ENCODE results near the gene SLC8A1. TPM values are rescaled to one million over a fixed set of nuclear protein-coding genes. Genes with fewer than 3 reads are reported as not detected.

SLC8A1 gene
- total and polyA plus RNA-seq, 10 of the 15 experiments (the other 5 are each of a cell fraction or from before 2014, with no cell fraction given) = under 0.01 to 1.2 (median 0.01) TPM; not detected in 3

DNA sequence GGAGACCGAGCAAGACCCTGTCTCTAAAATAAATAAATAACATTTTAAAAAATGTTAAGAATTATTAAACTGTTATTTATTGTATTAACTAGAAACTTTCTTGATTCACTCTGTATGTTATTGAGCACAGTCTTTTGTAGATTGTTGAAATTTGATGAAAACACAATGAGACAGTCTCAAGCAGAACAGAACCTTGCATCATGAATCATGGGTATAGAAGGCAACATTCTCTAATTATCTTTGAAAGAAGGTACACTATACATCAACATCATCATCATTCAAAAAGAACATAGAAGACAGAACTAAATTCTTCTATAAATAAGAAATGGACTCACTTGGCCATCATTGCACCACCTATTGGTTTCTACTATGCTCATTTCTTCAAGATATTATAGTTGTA is 67.7 kb downstream of the SLC8A1 start:
- Histone ChIP-seq H3K4me1 (ENCODE audit: control insufficient read depth, insufficient read depth, low read length) (no peaks in the 10 kb centered on the region), H2AFZ (ENCODE audit: control insufficient read depth, low read depth, low read length) (no peak overlapping the region), H3K36me3 (ENCODE audit: control insufficient read depth in 2 of 2, insufficient read depth in 2 of 2, low read length in 1 of 2) (no peaks in the 10 kb centered on the region), H3K4me2 (ENCODE audit: control insufficient read depth, insufficient read depth) (no peak overlapping the region), H3K27me3 (replicated peaks in 1 of 2; ENCODE audit: control insufficient read depth in 2 of 2, insufficient read depth in 2 of 2, low read length in 1 of 2) (no peaks in the 10 kb centered on the region), H3K9me3 (replicated peaks; ENCODE audit: control insufficient read depth, insufficient read depth, low read length) (peaks cover 2% of the 10 kb centered on the region; the same call in 2 of the 3 replicates), H3K27ac (ENCODE audit: control insufficient read depth, insufficient read depth) (no peak overlapping the region), H4K20me1 (ENCODE audit: control insufficient read depth, insufficient read depth) (no peaks in the 10 kb centered on the region), H3K9ac (ENCODE audit: control insufficient read depth, insufficient read depth, low read length) (no peak overlapping the region), H3K79me2 (ENCODE audit: control insufficient read depth, insufficient read depth, low read length) (no peaks in the 10 kb centered on the region), H3K4me3 (no peak overlapping the region)
- SMC1A ChIA-PET (ENCODE audit: uncharacterized antibody, unreplicated experiment) = interaction anchor here (0.7 kb wide), 1 partner anchor 1258 kb away, joined by 4 read pairs; no protein-coding TSS in a partner anchor
- FAIRE-seq = no peak
- no peak for ATAC-seq
- in situ Hi-C loops (cut with MboI) = no loop called here
- POLR2A ChIA-PET = no interaction called here
- CTCF ChIA-PET = no interaction called here
- intact Hi-C loops (cut with micrococcal nuclease; ENCODE audit: unreplicated experiment) = no loop called here
- BruUV-seq (replicated peaks) = no TSS peak
- 7% methylated on average over 1 of the region's 1 CpG for WGBS (ENCODE audit: insufficient coverage, insufficient replicate concordance, low lambda C conversion rate, missing lambda C conversion rate)
- DNase-seq (ENCODE audit: low read depth, low spot score) = no peak
- TF ChIP-seq, protein P1, sequence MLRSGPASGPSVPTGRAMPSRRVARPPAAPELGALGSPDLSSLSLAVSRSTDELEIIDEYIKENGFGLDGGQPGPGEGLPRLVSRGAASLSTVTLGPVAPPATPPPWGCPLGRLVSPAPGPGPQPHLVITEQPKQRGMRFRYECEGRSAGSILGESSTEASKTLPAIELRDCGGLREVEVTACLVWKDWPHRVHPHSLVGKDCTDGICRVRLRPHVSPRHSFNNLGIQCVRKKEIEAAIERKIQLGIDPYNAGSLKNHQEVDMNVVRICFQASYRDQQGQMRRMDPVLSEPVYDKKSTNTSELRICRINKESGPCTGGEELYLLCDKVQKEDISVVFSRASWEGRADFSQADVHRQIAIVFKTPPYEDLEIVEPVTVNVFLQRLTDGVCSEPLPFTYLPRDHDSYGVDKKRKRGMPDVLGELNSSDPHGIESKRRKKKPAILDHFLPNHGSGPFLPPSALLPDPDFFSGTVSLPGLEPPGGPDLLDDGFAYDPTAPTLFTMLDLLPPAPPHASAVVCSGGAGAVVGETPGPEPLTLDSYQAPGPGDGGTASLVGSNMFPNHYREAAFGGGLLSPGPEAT (IDR thresholded peaks at IDR 0.05; ENCODE audit: low read depth) = no peak
- TF ChIP-seq CHD4 (IDR thresholded peaks at IDR 0.05) = no peak
- RAD21 ChIA-PET (ENCODE audit: unreplicated experiment) = no interaction called here

DNA sequence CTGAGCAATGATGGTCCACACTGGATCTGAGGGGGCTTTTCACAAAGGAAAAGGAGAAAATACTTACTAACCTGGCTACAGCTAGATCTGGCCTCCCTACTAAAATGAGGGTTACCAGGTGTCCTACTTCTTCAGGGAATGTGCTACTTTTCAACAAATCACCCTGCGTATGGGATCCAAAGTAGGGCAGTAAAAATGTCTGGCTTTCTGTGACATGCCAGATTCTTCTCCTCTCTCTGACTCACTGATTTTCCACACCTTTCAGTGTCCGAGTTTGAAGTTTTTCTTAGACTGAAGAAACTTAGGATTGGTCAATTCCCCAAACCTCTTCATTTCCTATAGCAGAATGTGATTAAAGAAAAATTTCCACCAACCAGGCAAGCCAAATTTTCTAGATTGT is 71.2 kb downstream of the SLC8A1 start:
- no peak for FAIRE-seq
- no peak for TF ChIP-seq SMC3 (IDR thresholded peaks at IDR 0.05; ENCODE audit: borderline replicate concordance, low read length)
- TF ChIP-seq EGR1 (IDR thresholded peaks at IDR 0.05; ENCODE audit: borderline replicate concordance in 1 of 2, low read depth in 2 of 2, low read length in 2 of 2) = no peak
- no peak for TF ChIP-seq NR2F1 (conservative IDR thresholded peaks at IDR 0.05)
- TF ChIP-seq PAX5 (IDR thresholded peaks at IDR 0.05; ENCODE audit: borderline replicate concordance, low read depth, low read length) = no peak
- TF ChIP-seq, protein P2, sequence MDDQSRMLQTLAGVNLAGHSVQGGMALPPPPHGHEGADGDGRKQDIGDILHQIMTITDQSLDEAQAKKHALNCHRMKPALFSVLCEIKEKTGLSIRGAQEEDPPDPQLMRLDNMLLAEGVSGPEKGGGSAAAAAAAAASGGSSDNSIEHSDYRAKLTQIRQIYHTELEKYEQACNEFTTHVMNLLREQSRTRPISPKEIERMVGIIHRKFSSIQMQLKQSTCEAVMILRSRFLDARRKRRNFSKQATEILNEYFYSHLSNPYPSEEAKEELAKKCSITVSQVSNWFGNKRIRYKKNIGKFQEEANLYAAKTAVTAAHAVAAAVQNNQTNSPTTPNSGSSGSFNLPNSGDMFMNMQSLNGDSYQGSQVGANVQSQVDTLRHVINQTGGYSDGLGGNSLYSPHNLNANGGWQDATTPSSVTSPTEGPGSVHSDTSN (IDR thresholded peaks at IDR 0.05; ENCODE audit: insufficient replicate concordance, low read depth, low read length) = no peak
- no peak for TF ChIP-seq STAT3 (IDR thresholded peaks at IDR 0.05; ENCODE audit: low read depth, low read length)
- no peak for TF ChIP-seq STAT1 (conservative IDR thresholded peaks at IDR 0.05)
- TF ChIP-seq, protein P3, sequence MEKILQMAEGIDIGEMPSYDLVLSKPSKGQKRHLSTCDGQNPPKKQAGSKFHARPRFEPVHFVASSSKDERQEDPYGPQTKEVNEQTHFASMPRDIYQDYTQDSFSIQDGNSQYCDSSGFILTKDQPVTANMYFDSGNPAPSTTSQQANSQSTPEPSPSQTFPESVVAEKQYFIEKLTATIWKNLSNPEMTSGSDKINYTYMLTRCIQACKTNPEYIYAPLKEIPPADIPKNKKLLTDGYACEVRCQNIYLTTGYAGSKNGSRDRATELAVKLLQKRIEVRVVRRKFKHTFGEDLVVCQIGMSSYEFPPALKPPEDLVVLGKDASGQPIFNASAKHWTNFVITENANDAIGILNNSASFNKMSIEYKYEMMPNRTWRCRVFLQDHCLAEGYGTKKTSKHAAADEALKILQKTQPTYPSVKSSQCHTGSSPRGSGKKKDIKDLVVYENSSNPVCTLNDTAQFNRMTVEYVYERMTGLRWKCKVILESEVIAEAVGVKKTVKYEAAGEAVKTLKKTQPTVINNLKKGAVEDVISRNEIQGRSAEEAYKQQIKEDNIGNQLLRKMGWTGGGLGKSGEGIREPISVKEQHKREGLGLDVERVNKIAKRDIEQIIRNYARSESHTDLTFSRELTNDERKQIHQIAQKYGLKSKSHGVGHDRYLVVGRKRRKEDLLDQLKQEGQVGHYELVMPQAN (conservative IDR thresholded peaks at IDR 0.05) = no peak
- TF ChIP-seq RUNX3 (IDR thresholded peaks at IDR 0.05; ENCODE audit: low read length) = no peak
- ATAC-seq = no peak

More for the DNA sequence above, 71.2 kb downstream of the SLC8A1 start:
- Histone ChIP-seq H3K4me3 (no peak overlapping the region), H3K36me3 (ENCODE audit: control insufficient read depth in 2 of 2, insufficient read depth in 2 of 2, low read length in 1 of 2) (no peaks in the 10 kb centered on the region), H2AFZ (ENCODE audit: control insufficient read depth, low read depth, low read length) (no peak overlapping the region), H3K9ac (ENCODE audit: control insufficient read depth, insufficient read depth, low read length) (no peak overlapping the region), H3K4me1 (ENCODE audit: control insufficient read depth, insufficient read depth, low read length) (no peaks in the 10 kb centered on the region), H3K27me3 (replicated peaks in 1 of 2; ENCODE audit: control insufficient read depth in 2 of 2, insufficient read depth in 2 of 2, low read length in 1 of 2) (no peaks in the 10 kb centered on the region), H4K20me1 (ENCODE audit: control insufficient read depth, insufficient read depth) (no peaks in the 10 kb centered on the region), H3K79me2 (ENCODE audit: control insufficient read depth, insufficient read depth, low read length) (no peaks in the 10 kb centered on the region), H3K4me2 (ENCODE audit: control insufficient read depth, insufficient read depth) (no peak overlapping the region), H3K27ac (ENCODE audit: control insufficient read depth, insufficient read depth) (no peak overlapping the region), H3K9me3 (replicated peaks; ENCODE audit: control insufficient read depth, insufficient read depth, low read length) (peaks cover 2% of the 10 kb centered on the region; the same call in 2 of the 3 replicates)
- DNase-seq (ENCODE audit: low read depth, low spot score) = no peak
- in situ Hi-C loops (cut with MboI) = no loop called here
- ChIA-PET RAD21 (ENCODE audit: unreplicated experiment) (no interaction called here), CTCF (no interaction called here), POLR2A (no interaction called here), SMC1A (ENCODE audit: uncharacterized antibody, unreplicated experiment) (no interaction called here)
- no TSS peak for BruUV-seq (replicated peaks)
- intact Hi-C loops (cut with micrococcal nuclease; ENCODE audit: unreplicated experiment) = no loop called here
- 37% methylated on average over 2 of the region's 2 CpGs for WGBS (ENCODE audit: insufficient coverage, insufficient replicate concordance, low lambda C conversion rate, missing lambda C conversion rate)

Measured in GM12878 (cell line).